IPS DF 4.7 (cell line): ENCODE data around the gene KLRC4.
"Not testable (repeated sequence)": the region's sequence is repeated elsewhere in the genome, so short reads cannot be mapped to it uniquely, and the experiment has no call there.

ENCODE experiments used
- DNase-seq: peaks from one replicate; pipeline ENCODE4 v3.0.0-alpha.2; 2013; ENCODE audit warnings: low spot score; ENCODE audit errors: extremely low read depth

The KLRC4 gene

DNA sequence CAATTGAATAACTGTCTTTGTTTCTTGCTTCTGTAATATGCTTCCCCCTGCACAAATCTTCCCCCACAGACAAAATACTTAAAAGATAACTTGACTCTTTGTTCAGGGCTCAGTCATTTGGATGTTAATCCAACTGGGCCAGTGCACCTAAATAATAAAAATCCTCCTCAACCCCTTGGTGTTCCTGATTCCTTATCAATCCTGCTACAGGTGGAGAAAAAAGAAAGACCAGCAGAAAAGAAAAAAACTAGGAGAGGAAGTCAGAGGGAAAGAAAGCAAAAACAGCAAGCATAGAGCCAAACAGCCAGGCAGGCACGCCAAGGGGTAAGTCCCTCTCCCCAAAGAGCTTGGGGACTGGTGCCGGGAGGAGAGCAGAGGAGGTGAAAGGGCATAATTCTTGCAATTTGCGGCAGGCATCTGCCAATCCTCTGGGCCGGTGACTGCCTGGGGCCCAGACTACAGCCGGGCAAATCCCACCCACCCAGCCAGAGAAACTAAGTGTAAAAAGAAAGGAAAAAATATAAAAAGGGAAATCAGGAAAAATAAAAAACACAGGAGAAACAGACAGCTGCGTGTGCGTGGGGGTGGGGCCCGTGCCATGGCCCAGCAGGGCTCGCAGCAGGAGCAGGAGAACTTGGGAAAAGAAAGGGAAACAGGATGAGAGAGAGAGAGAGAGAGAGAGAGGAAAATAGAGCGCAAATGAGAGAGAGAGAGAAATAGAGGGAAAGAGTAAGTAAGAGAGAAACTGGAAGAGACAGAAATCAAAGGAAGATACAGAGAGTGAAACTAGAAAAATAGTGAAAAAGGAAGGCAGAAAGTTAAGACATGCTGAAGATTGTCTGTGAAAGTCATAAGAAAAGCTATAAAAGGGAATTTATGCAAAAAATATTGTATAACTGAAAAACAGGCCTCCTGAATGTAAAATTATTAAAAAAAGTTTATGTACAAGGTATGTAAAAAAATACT is 41.1 kb downstream of the KLRC4 start:
- DNase-seq, result no peak

GRCh38 chr12:10367714-10368113 is 41.8 kb downstream of the KLRC4 start:
- not testable (repeated sequence) for DNase-seq

DNA sequence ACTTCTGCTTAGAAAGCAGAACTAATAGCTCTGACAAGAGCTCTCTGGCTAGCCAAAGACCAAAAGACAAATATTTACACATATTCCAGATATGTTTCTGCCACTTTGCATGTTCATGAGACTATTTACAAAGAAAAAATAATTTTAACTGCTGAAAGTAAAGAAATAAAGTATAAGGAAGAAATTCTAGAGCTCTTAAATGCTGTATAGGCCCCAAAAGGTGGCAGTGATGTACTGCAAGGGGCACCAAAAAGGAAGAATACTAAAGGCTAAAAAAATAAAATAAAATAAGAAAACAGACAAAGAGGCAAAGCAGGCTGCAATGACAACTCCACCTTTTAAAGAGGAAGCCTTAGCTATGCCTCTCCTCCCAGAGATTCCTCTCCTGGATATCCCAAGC is 42.7 kb downstream of the KLRC4 start:
- no peak for DNase-seq

DNA sequence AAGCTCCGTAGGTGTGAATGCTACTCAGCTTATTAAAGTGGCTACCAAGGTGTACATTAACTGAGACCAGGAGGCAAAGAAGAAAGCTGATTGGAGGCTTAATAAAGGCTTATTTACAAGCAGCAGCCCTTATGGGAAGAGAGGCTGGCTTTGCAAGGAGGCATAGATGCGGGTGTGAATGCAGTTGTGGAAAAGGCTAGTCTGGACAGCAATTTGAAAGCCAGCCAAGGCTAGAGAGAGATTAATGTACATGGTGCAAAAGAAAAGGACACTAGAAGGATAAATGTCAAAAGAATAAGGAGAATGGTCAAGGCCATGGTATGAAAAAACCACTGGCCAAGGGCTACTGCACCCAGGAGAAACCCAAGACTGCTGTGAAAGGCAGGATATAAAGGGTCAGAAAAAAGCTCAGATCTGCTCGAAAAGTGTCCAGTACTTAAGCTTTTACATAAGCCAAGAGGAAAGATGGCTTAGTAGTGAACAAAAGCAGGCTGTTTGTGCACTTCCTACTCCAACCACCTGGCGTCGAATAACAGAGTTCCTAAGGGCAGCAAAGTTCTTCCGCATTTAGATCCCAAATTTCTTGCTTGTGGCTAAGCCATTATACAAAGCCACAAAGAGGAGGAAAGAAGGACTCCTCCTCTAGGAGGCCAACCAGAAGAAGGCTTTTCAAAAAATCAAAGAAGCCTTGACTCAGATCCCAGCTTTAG is 43.7 kb downstream of the KLRC4 start:
- DNase-seq, result no peak

DNA sequence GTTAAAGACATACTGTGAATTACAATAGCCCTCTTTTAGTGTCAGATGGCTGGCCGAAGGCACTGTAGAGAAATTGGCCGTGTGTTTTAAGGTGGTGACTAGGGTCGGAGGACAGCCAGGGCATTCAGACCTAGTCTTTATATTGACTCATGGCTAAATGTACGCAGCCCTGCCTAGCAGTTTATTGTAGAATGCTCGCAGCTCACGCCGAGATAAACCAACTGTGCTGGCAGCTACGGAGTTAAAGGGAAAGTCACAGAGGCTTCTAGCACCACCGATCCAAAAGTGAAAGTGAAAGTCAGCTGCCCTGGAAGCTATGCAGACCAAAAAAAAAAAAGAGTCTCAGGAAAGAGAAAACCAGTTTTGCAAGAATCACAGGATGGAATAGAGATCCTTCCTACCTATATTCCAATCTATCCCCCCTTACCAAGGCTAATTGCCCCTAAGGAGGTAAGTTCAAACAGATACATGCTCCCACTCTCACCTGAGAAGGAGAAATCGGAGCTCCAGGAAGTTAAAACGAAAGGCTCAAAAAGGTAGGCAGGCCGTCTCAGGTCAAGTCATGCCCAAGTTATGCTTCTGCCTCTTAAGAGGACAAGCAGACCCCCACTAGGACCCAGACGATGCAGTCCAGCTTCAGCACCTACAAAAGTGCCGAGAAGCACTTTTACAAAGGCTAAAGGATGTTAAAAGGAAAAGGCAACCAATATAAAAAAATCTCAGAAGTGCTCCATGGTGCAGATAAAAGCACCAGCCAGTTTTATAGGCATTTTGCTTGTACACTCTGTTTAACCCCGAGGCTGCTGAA is 44.5 kb downstream of the KLRC4 start:
- no peak for DNase-seq

DNA sequence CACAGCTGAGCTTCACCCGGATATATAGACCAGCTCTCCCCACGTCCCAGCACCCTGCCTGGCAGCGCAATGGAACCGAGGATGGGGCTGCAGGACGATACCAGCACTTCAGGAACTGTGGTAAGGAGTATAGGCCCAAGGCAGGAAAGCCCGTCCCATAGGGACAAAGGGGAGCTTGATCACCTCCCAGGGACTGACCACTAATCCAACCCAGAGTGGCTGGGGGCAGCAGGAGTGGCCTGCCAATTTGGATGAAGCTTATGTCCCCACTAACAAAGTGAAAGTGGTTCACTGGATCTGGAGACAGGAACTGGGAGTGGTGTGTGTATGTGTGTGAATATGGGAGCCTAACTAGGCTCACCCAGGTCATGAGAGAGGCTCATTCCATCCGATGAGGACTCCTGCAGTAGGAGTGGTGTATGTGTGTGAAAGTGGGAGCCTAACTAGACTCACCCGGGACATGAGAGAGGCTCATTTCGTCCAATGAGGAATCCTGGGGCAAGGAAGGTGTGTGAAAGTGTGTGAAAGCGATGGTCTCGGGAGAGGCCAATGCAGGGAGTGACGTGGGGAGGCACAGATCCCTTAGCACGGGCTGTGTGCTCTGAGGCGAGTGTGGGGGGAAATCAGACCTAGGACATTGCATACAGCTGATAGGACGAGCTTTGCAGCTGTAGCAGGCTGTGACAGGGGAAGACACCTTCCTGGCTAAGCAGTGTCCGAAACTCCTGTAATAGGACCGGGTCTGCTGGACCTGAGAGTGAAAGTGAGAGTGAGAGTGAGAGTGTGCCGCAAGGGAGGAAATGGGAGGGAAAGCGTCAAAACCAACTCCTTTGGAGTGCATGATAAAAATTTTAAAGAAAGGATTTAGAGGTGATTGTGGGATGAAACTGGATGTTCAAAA is 45.4 kb downstream of the KLRC4 start:
- no peak for DNase-seq

- no peak for DNase-seq
These were observed 46.0 kb downstream of the KLRC4 start for GRCh38 chr12:10363658-10363913.

- no peak for DNase-seq
These were observed 46.5 kb downstream of the KLRC4 start for GRCh38 chr12:10362828-10363657.

GRCh38 chr12:10362325-10362724 is 47.2 kb downstream of the KLRC4 start:
- no peak for DNase-seq

- DNase-seq, result no peak
These were observed 47.9 kb downstream of the KLRC4 start for GRCh38 chr12:10361622-10362021.

DNA sequence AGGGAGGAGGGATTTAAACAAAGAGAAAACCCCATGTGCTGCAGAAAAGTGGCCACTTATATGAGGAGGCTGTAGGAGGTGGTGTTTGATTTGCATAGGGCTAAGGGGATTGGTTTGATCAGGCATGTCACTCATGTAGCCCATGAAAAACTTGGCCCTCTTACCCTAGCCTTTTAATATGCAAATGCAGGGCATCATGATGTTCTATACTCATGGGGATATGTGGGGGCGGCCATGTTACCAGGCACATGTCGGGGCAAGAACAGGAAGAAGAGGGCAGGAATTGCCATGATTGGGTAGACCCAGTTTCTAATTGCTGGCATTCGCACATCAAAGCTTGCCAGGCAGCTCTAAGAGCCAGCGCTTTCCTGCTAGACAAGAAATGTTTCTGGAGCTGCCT is 48.5 kb downstream of the KLRC4 start:
- DNase-seq, result peak; percentile 86

DNA sequence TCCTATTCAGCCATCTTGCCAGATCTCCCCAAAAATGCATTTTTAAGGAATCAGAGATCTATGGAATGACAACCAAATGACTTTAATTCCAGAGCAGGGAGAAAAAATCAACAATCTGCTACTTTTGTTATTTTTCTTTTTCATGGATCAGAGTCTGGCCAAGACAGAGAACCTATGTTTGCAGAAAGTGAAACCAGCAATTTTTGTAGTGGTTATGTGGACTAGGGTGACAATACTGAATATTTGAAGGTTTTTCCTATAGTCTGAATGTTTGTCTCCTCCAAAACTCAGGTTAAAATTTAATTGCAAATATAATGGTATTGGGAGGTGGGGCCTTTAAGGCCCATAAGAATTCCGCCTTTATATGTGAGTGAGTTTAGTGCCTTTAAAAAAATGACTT is 50.6 kb downstream of the KLRC4 start:
- no peak for DNase-seq

- DNase-seq, result no peak
These were observed 51.4 kb downstream of the KLRC4 start for GRCh38 chr12:10358131-10358530.
